Ureter (tissue), 1 donor: ENCODE data around the gene PPP1R13B. TPM values are rescaled to one million over a fixed set of nuclear protein-coding genes. Genes with fewer than 3 reads are reported as not detected.
"Not testable (repeated sequence)": the region's sequence is repeated elsewhere in the genome, so short reads cannot be mapped to it uniquely, and the experiment has no call there.

Experiments used
- DNase-seq: peaks from one replicate; pipeline ENCODE4 v3.0.0-alpha.2; 2020; ENCODE audit warnings: low spot score
- total RNA-seq: library from RNA; stranded (reverse); gene quantifications from one replicate; pipeline ENCODE4 v1.2.4, GENCODE V29; 2023
- donor health status: DM: yes; HTN: yes; CAD: no.

The PPP1R13B gene
- 94.4 TPM for total RNA-seq

GRCh38 chr14:103847451-103848174, at the start of gene PPP1R13B:
PPP1R13B (minus strand) TSS chr14:103847575; CDS start chr14:103847307, 268 bp downstream.
- DNase-seq: peak; percentile 95

- DNase-seq: no peak
These were observed 49.2 kb upstream of the PPP1R13B start for GRCh38 chr14:103896578-103896977.

- no peak for DNase-seq
These were observed 47.3 kb upstream of the PPP1R13B start for GRCh38 chr14:103894723-103895059.

- DNase-seq: no peak
These were observed 46.8 kb upstream of the PPP1R13B start for GRCh38 chr14:103894034-103894722.

- no peak for DNase-seq
These were observed 44.9 kb upstream of the PPP1R13B start for GRCh38 chr14:103892247-103892646.

GRCh38 chr14:103891667-103892215, 44.4 kb upstream of the PPP1R13B start:
- no peak for DNase-seq

GRCh38 chr14:103890821-103891666, 43.7 kb upstream of the PPP1R13B start:
- no peak for DNase-seq

- DNase-seq: no peak
These were observed 42.6 kb upstream of the PPP1R13B start for GRCh38 chr14:103890052-103890371.

GRCh38 chr14:103889313-103890051, 42.1 kb upstream of the PPP1R13B start:
- DNase-seq: peak; percentile 65

GRCh38 chr14:103889002-103889312, 41.6 kb upstream of the PPP1R13B start:
- DNase-seq: not testable (repeated sequence)

- DNase-seq: no peak
These were observed 40.3 kb upstream of the PPP1R13B start for GRCh38 chr14:103887557-103888115.

- DNase-seq: no peak
These were observed 39.8 kb upstream of the PPP1R13B start for GRCh38 chr14:103887170-103887501.

- no peak for DNase-seq
These were observed 39.2 kb upstream of the PPP1R13B start for GRCh38 chr14:103886304-103887169.

GRCh38 chr14:103885509-103885932, 38.1 kb upstream of the PPP1R13B start:
- no peak for DNase-seq

GRCh38 chr14:103884854-103885253, 37.5 kb upstream of the PPP1R13B start:
- DNase-seq: no peak

GRCh38 chr14:103883263-103883523, 35.8 kb upstream of the PPP1R13B start:
- no peak for DNase-seq

- DNase-seq: no peak
These were observed 35.3 kb upstream of the PPP1R13B start for GRCh38 chr14:103882503-103883262.

- DNase-seq: no peak
These were observed 34.2 kb upstream of the PPP1R13B start for GRCh38 chr14:103881268-103882201.
